Activated naive CD8-positive, alpha-beta T cell treated with anti-CD3 and anti-CD28 coated beads, Interleukin-2, amount 10 ng/mL, durations not matched to agents 7 days and 5 days (primary cell): ENCODE measurements around the gene RAB37. TPM values are rescaled to one million over a fixed set of nuclear protein-coding genes. Genes with fewer than 3 reads are reported as not detected.

Source experiments
- microRNA-seq: library from miRNA; unstranded; fragments of <30 nt; microRNA quantifications from one replicate; pipeline ENCODE4 v1.2.0, GENCODE V29; 2022
- total RNA-seq, 2 experiments: library from RNA; stranded (reverse); gene quantifications; one replicate each; pipeline ENCODE4 v1.2.3, GENCODE V29; 2021

RAB37 gene
- total RNA-seq, 2 experiments from 2014 or later = 24.7 to 27.5 TPM

Small RNAs within 50 kb of the gene (microRNA-seq; reads per million reads assigned to microRNA genes)
- gene MIR3615 = 73.0 reads per million, percentile 51 among the genes with 10 or more reads in this experiment

Other genes starting within 250 kb of the RAB37 start
- gene CD300LB, start 205.8 kb upstream of the RAB37 start, total RNA-seq = not detected
- gene CD300C, start 191.1 kb upstream of the RAB37 start, total RNA-seq = under 1 TPM; 0.45 to 0.61 TPM
- not detected for gene CD300H, start 169.7 kb upstream of the RAB37 start, total RNA-seq
- gene CD300LD, start 145.0 kb upstream of the RAB37 start, total RNA-seq = not detected
- gene CD300E, start 113.5 kb upstream of the RAB37 start, total RNA-seq = not detected
- under 1 TPM in 1 of 2 experiments, not detected in 1; 0.25 TPM for gene CD300LF, start 24.3 kb upstream of the RAB37 start, total RNA-seq
- gene NHERF1, start 11.4 kb downstream of the RAB37 start, total RNA-seq = 100 to 1,000 TPM; 241 to 244 TPM
- gene NAT9, start 39.1 kb downstream of the RAB37 start, total RNA-seq = 10 to 100 TPM; 37.6 to 42.1 TPM
- under 1 TPM in 1 of 2 experiments, not detected in 1; 0.17 TPM for gene GRIN2C, start 122.6 kb downstream of the RAB37 start, total RNA-seq
- 10 to 100 TPM; 25.4 to 30.8 TPM for gene FDXR, start 135.7 kb downstream of the RAB37 start, total RNA-seq
- not detected for gene FADS6, start 156.4 kb downstream of the RAB37 start, total RNA-seq
- gene USH1G, start 186.0 kb downstream of the RAB37 start, total RNA-seq = not detected
- not detected for gene OTOP2, start 187.0 kb downstream of the RAB37 start, total RNA-seq
- not detected for gene OTOP3, start 198.6 kb downstream of the RAB37 start, total RNA-seq
- gene HID1, start 235.5 kb downstream of the RAB37 start, total RNA-seq = 1 to 10 TPM; 3.6 to 3.9 TPM